IPS-18c (cell line): ENCODE results near the gene PABPC3.

Experiments
- H3K4me3 ChIP-seq: 2 replicates; pipeline ENCODE4 v1.7.0; 2013; ENCODE audit warnings: low read depth, mild to moderate bottlenecking, low read length, moderate library complexity; ENCODE audit not compliant: insufficient read depth
- H3K9me3 ChIP-seq: one replicate; pipeline ENCODE4 v1.6.1; 2013; ENCODE audit warnings: mild to moderate bottlenecking, low read length, moderate library complexity; ENCODE audit not compliant: control insufficient read depth, insufficient read depth

PABPC3 gene

DNA sequence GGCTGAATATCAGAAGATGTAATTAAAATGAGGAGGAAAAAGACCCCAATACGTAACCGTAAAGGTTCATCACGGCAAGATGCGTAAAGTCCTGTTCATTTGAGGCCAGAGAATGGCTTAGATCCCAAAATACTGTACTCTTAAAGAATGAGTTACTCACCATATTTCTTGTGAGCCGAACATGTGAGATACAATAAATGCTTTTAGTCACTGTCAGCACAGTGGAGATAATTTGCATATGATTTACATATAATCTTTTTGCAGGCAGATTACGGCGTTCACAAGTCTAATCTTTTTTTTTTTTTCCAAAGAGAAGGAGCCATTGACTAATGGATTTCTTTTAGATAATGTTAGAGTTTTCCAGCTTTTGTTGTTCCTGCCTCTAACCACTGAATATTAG is 47.8 kb downstream of the PABPC3 start:
- Histone ChIP-seq H3K9me3 (no peaks in the 10 kb centered on the region), H3K4me3 (no peak overlapping the region)

DNA sequence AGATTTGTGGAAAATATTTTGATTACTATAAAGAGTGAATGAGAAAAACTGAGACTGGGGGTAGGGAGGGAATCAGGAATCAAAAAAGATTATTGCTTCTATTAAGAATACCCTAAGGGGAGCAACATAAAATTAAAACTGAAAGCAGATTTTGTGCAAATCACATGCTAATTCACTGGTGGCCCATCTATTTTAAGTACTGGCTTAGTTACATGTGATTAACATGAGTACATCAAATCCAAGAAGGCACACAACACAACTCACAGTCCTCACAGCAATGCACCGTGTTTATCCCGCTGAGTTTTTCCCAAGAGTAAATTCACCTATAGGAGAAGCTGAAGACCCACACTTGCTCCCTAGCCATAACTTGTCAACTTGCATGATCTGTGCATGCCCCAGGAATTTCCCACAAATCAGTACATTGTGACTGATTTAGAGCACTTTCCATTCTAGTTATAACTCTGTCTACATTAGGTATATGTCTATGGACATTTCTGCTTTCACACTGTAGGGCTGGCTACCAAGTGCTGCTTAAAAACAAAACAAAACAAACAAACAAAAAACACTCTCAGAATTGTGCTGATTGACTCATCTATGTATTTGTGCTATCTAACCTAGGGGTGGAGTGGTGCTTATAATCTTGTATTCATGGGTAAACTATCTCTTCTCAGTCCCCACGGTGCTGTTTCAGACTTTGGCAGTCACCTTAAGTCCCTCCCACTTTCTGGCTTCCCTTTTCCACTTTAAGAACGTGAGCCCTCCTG is 51.9 kb downstream of the PABPC3 start:
- no peak overlapping the region for H3K4me3 ChIP-seq
- no peaks in the 10 kb centered on the region for H3K9me3 ChIP-seq

DNA sequence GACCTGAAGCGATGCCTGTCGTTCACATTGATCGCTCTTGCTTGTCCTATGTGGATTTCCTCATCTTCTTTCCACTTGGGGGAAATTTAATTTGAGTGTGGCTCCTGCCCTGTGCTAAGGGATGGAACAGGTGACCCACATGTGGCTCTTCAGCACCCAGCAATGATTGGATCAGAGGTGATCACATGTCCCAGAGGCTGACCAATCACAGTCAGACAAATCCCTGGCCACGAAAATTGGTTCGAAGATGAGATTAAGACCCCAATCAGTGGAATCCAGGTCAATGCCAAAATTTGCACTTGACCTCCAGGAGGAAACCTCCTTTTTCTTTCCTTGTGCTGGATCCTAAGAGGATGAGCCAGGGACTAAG is 52.5 kb downstream of the PABPC3 start:
- H3K4me3 ChIP-seq = no peak overlapping the region
- H3K9me3 ChIP-seq = no peaks in the 10 kb centered on the region
